Measurements from ENCODE around the gene OR4C3.

- TF ChIP-seq CTCF (IDR thresholded peaks at IDR 0.05): peak; percentile 89
- no peak for TF ChIP-seq EZH2 (IDR thresholded peaks at IDR 0.05; ENCODE audit: borderline replicate concordance, insufficient read depth, low read depth, low read length, poor library complexity, severe bottlenecking)
Observed at GRCh38 chr11:48307760-48308386, 16.8 kb upstream of the OR4C3 start.

All from B cell (primary cell).